Tibial nerve (tissue), 4 donors: ENCODE data around the gene SCN9A. TPM values are rescaled to one million over a fixed set of nuclear protein-coding genes. Genes with fewer than 3 reads are reported as not detected.

Source experiments
- DNase-seq, 2 donors: peaks; one replicate each; pipeline ENCODE4 v3.0.0-alpha.2; 2019; ENCODE audit warnings: low spot score in 2 of 2
- H3K27ac ChIP-seq, 4 donors: fragments of 200-600 bp; sonication (generic) in 3 of 4; one replicate each; pipeline ENCODE4 v1.5.1; 2017 to 2019; ENCODE audit warnings: mild to moderate bottlenecking in 1 of 4
- H3K27me3 ChIP-seq, 2 donors: fragments of 200-600 bp; sonication (generic) in 1 of 2; one replicate each; pipeline versions ENCODE4 v1.5.1 to v1.6.0; 2017 to 2019
- H3K36me3 ChIP-seq, 3 donors: fragments of 200-600 bp; sonication (generic); one replicate each; pipeline ENCODE4 v1.5.1; 2018 to 2019
- H3K4me1 ChIP-seq, 4 donors: fragments of 200-600 bp; sonication (generic) in 3 of 4; one replicate each; pipeline ENCODE4 v1.5.1; 2017 to 2019
- H3K4me3 ChIP-seq, 4 donors: fragments of 200-600 bp; sonication (generic) in 3 of 4; one replicate each; pipeline ENCODE4 v1.5.1; 2017 to 2019; ENCODE audit warnings: mild to moderate bottlenecking in 1 of 4, moderate library complexity in 1 of 4
- H3K9me3 ChIP-seq, 4 donors: fragments of 200-600 bp; sonication (generic) in 3 of 4; one replicate each; pipeline ENCODE4 v1.5.1; 2017 to 2019
- EP300 ChIP-seq, 2 donors: sonication (generic); formaldehyde crosslinking; IDR thresholded peaks; one replicate each; pipeline ENCODE4 v1.6.1; 2017; ENCODE audit warnings: antibody characterized with exemption in 2 of 2, mild to moderate bottlenecking in 1 of 2
- POLR2A ChIP-seq, 2 donors: fragments of 450-650 bp; IDR thresholded peaks; one replicate each; pipeline ENCODE4 v1.6.1; 2017; ENCODE audit warnings: antibody characterized with exemption in 2 of 2, mild to moderate bottlenecking in 2 of 2, moderate library complexity in 2 of 2
- WGBS, 2 donors: methylation state at CpG; one replicate each; pipeline ENCODE4 v1.1.5; 2018; 5-methylcytosine and 5-hydroxymethylcytosine counted together
- total RNA-seq, 4 donors: library from RNA; depleted of rRNA; stranded (reverse); fragments of >200 nt; gene quantifications; one replicate each; pipeline ENCODE4 v1.1.0, GENCODE V29; 2016
- TF ChIP-seq, protein P1 (sequence below), 5 experiments: fragments of 200-600 bp in 3 of 5; fragments of 450-650 bp in 2 of 5; sonication (generic) in 3 of 5; IDR thresholded peaks; one replicate each; pipeline ENCODE4 v1.5.1; 2016 to 2019; ENCODE audit warnings: antibody characterized with exemption in 5 of 5, mild to moderate bottlenecking in 3 of 5, moderate library complexity in 2 of 5

The SCN9A gene
- total RNA-seq, 4 donors from 2014 or later = 8.2 to 36.1 (median 17.2) TPM

DNA sequence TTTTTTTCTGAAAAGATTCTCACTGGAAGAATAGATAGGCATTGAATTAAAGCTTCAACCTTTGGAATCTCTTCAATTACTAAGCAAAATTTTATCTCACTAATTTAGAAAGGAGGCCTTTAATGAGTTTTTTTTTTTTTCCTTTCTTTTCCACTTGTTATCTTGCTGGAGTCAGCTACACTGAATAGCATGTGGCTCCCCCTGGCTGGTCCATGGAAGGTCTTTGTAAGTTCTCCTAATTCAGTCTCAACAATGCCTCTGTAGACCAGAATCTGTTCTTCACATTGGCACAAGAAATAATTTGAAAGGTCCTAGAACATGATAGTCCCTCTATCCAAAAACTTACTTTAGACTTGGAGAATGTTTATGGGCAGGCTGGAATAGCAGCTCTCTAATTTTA is 223.7 kb downstream of the SCN9A start:
- H3K4me1 ChIP-seq = no peaks in the 10 kb centered on the region
- TF ChIP-seq, protein P1, sequence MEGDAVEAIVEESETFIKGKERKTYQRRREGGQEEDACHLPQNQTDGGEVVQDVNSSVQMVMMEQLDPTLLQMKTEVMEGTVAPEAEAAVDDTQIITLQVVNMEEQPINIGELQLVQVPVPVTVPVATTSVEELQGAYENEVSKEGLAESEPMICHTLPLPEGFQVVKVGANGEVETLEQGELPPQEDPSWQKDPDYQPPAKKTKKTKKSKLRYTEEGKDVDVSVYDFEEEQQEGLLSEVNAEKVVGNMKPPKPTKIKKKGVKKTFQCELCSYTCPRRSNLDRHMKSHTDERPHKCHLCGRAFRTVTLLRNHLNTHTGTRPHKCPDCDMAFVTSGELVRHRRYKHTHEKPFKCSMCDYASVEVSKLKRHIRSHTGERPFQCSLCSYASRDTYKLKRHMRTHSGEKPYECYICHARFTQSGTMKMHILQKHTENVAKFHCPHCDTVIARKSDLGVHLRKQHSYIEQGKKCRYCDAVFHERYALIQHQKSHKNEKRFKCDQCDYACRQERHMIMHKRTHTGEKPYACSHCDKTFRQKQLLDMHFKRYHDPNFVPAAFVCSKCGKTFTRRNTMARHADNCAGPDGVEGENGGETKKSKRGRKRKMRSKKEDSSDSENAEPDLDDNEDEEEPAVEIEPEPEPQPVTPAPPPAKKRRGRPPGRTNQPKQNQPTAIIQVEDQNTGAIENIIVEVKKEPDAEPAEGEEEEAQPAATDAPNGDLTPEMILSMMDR (IDR thresholded peaks at IDR 0.05) = no peak
- TF ChIP-seq POLR2A (IDR thresholded peaks at IDR 0.05) = no peak
- no peak for TF ChIP-seq EP300 (IDR thresholded peaks at IDR 0.05)

DNA sequence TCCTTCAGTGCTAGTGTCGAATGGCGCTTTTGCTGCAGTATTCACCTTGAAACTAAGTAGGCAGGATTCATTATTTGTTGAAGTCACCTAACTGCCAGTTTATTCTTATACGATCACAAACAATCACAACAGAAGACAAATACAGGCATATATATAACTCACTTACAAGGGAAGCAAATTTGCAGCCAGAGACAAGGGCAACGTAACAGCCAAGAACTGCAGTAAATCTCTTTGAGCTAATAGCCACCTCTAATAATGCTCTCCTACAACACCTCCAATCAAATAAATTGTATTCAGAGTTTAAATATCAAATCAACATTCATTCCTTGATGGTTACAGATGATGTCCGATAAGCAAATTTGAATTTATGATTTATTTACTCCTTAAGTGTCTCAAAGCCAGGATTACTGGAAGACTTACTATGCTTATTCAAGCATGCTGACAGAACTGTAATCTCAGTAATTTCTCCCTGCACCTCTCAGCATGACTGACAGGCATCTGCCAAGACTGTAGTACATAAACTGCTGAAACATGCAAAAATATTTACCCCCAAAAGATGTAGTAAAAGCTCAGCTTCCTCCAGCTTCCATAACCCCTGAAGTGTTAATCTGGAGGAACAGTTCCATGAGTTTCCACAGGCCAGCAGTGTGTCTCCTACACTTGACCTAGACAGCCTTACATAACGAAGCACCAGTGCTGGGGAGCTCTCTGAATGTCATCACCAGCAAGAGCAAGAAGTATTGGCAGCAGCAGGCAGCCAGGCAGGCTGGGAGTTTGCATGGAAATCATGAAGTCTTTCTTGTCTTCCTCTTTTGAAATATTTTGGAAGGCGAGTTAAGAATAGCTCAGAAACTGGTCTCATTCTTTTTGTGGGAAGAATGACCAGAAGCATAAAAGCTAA is 227.0 kb downstream of the SCN9A start:
- Histone ChIP-seq H3K4me1 (no peaks in the 10 kb centered on the region), H3K36me3 (no peaks in the 10 kb centered on the region), H3K9me3 (no peaks in the 10 kb centered on the region), H3K27me3 (no peaks in the 10 kb centered on the region), H3K4me3 (no peak overlapping the region), H3K27ac (no peak overlapping the region)
- WGBS, 2 donors = 70 to 73% methylated on average over 7 of the region's 7 CpGs
- no peak for DNase-seq
- TF ChIP-seq EP300 (IDR thresholded peaks at IDR 0.05) (no peak), POLR2A (IDR thresholded peaks at IDR 0.05) (no peak)
- TF ChIP-seq, protein P1 (IDR thresholded peaks at IDR 0.05) = no peak

More for the DNA sequence above, 223.7 kb downstream of the SCN9A start:
- Histone ChIP-seq H3K4me3 (no peak overlapping the region), H3K36me3 (no peaks in the 10 kb centered on the region), H3K9me3 (no peaks in the 10 kb centered on the region), H3K27me3 (no peaks in the 10 kb centered on the region), H3K27ac (no peak overlapping the region)
- no peak for DNase-seq

DNA sequence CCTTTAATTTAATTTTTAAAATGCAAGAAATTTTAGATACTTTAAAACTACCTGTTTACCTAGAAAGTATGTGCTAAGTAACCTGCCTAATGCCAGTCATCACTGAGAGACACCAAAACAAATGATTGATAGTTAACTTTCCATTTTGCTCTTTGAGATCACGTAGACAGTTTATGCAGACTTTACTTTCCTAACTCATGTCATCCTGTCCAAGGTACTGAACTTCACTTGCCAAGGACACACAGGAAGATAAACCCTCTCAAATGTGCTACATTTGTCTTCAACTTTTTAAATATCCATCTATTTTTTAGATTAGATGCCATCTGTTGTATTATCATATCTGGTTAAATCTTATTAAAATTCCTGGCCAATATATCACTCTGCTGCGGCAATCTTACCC is 227.9 kb downstream of the SCN9A start:
- 71 to 75% methylated on average over 2 of the region's 2 CpGs for WGBS, 2 donors
- Histone ChIP-seq H3K27me3 (no peaks in the 10 kb centered on the region), H3K4me3 (no peak overlapping the region), H3K9me3 (no peaks in the 10 kb centered on the region), H3K27ac (no peak overlapping the region), H3K4me1 (no peaks in the 10 kb centered on the region), H3K36me3 (no peaks in the 10 kb centered on the region)
- TF ChIP-seq EP300 (IDR thresholded peaks at IDR 0.05) (no peak), POLR2A (IDR thresholded peaks at IDR 0.05) (no peak)
- TF ChIP-seq, protein P1 (IDR thresholded peaks at IDR 0.05) = no peak
- no peak for DNase-seq

Other genes starting within 250 kb of the SCN9A start
- gene SCN1A, start 247.9 kb downstream of the SCN9A start, total RNA-seq = not detected
- gene SCN7A, start 118.3 kb upstream of the SCN9A start, total RNA-seq = 100 to 1,000 TPM; 128 to 263 (median 149) TPM